HEK293 (cell line): ENCODE results near the gene HEATR5B.

Experiments used
- CTCF ChIA-PET: fragments of 350-600 bp; formaldehyde crosslinking; extraction: SDS; loops from one replicate; lab custom pipeline; 2021; ENCODE audit warnings: antibody characterized with exemption; lab: Yijun Ruan, JAX
- POLR2A ChIA-PET: fragments of 300-600 bp; formaldehyde crosslinking; extraction: SDS; loops from one replicate; lab custom pipeline; 2020; ENCODE audit warnings: antibody characterized with exemption, inconsistent platforms; lab: Yijun Ruan, JAX
- H3K27ac ChIP-seq: fragments of 200-500 bp; sonication (Bioruptor generic); 2 replicates; pipeline ENCODE4 v1.5.1; 2014; ENCODE audit warnings: low read depth, low read length, control low read depth, inconsistent platforms; ENCODE audit errors: extremely low read depth
- H3K36me3 ChIP-seq, 2 experiments: fragments of 200-500 bp in 1 of 2; sonication (Bioruptor generic) in 1 of 2; 1 replicate in 1 of 2; 2 replicates in 1 of 2; pipeline ENCODE4 v1.5.1; 2014 to 2017; ENCODE audit warnings: inconsistent platforms in 2 of 2, low read length in 2 of 2; ENCODE audit not compliant: control insufficient read depth in 2 of 2, insufficient read depth in 1 of 2
- H3K4me1 ChIP-seq: fragments of 200-500 bp; sonication (Bioruptor generic); 2 replicates; pipeline ENCODE4 v1.5.1; 2014; ENCODE audit warnings: mild to moderate bottlenecking, low read length, inconsistent platforms; ENCODE audit not compliant: control insufficient read depth, insufficient read depth
- H3K4me3 ChIP-seq: 2 replicates; pipeline ENCODE4 v1.5.1; 2011; ENCODE audit warnings: low read depth, mild to moderate bottlenecking, control low read depth, low read length, moderate library complexity
- H3K9me3 ChIP-seq: fragments of 200-500 bp; sonication (Bioruptor generic); 2 replicates; pipeline ENCODE4 v1.5.1; 2014; ENCODE audit warnings: low read depth, low read length, inconsistent platforms; ENCODE audit not compliant: control insufficient read depth, insufficient read depth
- ATF2 ChIP-seq: fragments of 450-650 bp; formaldehyde crosslinking; IDR thresholded peaks from 2 replicates; pipeline ENCODE4 v1.5.1; 2016; ENCODE audit warnings: missing biosample characterization, missing genetic modification characterization, low read depth
- BCL11A ChIP-seq: fragments of 450-650 bp; formaldehyde crosslinking; IDR thresholded peaks from 2 replicates; pipeline ENCODE4 v1.5.1; 2016; ENCODE audit warnings: low read depth, missing biosample characterization, missing genetic modification characterization
- BCL11B ChIP-seq: fragments of 450-650 bp; formaldehyde crosslinking; IDR thresholded peaks from 2 replicates; pipeline ENCODE4 v1.5.1; 2016; ENCODE audit warnings: low read depth, missing biosample characterization, missing genetic modification characterization
- HIC1 ChIP-seq: fragments of 450-650 bp; formaldehyde crosslinking; IDR thresholded peaks from 2 replicates; pipeline ENCODE4 v1.5.1; 2016; ENCODE audit warnings: missing biosample characterization, missing genetic modification characterization
- RBAK ChIP-seq: fragments of 450-650 bp; formaldehyde crosslinking; IDR thresholded peaks from 2 replicates; pipeline ENCODE4 v1.5.1; 2016; ENCODE audit warnings: missing biosample characterization, missing genetic modification characterization
- SALL2 ChIP-seq: fragments of 450-650 bp; formaldehyde crosslinking; IDR thresholded peaks from 2 replicates; pipeline ENCODE4 v1.5.0; 2017; ENCODE audit warnings: missing biosample characterization, mild to moderate bottlenecking, missing genetic modification characterization, borderline replicate concordance
- ZFP3 ChIP-seq: fragments of 450-650 bp; formaldehyde crosslinking; IDR thresholded peaks from 2 replicates; pipeline ENCODE4 v1.5.1; 2016; ENCODE audit warnings: low read depth, missing biosample characterization, missing genetic modification characterization
- ZNF2 ChIP-seq: fragments of 450-650 bp; formaldehyde crosslinking; IDR thresholded peaks from 2 replicates; pipeline ENCODE4 v1.5.1; 2016; ENCODE audit warnings: missing biosample characterization, missing genetic modification characterization
- ZNF24 ChIP-seq: fragments of 450-650 bp; formaldehyde crosslinking; IDR thresholded peaks from 2 replicates; pipeline ENCODE4 v1.5.1; 2016; ENCODE audit warnings: missing biosample characterization, missing genetic modification characterization
- ZNF324 ChIP-seq: fragments of 450-650 bp; formaldehyde crosslinking; IDR thresholded peaks from 2 replicates; pipeline ENCODE4 v1.5.1; 2016; ENCODE audit warnings: missing biosample characterization, missing genetic modification characterization
- ZNF366 ChIP-seq: fragments of 450-650 bp; formaldehyde crosslinking; conservative IDR thresholded peaks from 2 replicates; pipeline ENCODE4 v1.5.1; 2016; ENCODE audit warnings: missing biosample characterization, missing genetic modification characterization
- ZNF449 ChIP-seq: fragments of 450-650 bp; formaldehyde crosslinking; IDR thresholded peaks from 2 replicates; pipeline ENCODE4 v1.5.1; 2017; ENCODE audit warnings: missing biosample characterization, mild to moderate bottlenecking, missing genetic modification characterization, moderate library complexity
- ZNF544 ChIP-seq: fragments of 450-650 bp; formaldehyde crosslinking; IDR thresholded peaks from 2 replicates; pipeline ENCODE4 v1.5.0; 2017; ENCODE audit warnings: missing biosample characterization, missing genetic modification characterization
- ZNF549 ChIP-seq: fragments of 450-650 bp; IDR thresholded peaks from 2 replicates; pipeline ENCODE4 v1.5.1; 2018; ENCODE audit warnings: missing biosample characterization, missing genetic modification characterization, mild to moderate bottlenecking, inconsistent platforms, moderate library complexity
- ZNF571 ChIP-seq: fragments of 450-650 bp; formaldehyde crosslinking; IDR thresholded peaks from 2 replicates; pipeline ENCODE4 v1.5.0; 2017; ENCODE audit warnings: missing biosample characterization, missing genetic modification characterization
- ZNF654 ChIP-seq: fragments of 450-650 bp; formaldehyde crosslinking; IDR thresholded peaks from 2 replicates; pipeline ENCODE4 v1.5.1; 2016; ENCODE audit warnings: low read depth, missing biosample characterization, missing genetic modification characterization
- ZNF704 ChIP-seq: fragments of 450-650 bp; formaldehyde crosslinking; IDR thresholded peaks from 2 replicates; pipeline ENCODE4 v1.5.1; 2016; ENCODE audit warnings: missing biosample characterization, missing genetic modification characterization
- ZNF792 ChIP-seq: fragments of 450-650 bp; formaldehyde crosslinking; IDR thresholded peaks from 2 replicates; pipeline ENCODE4 v1.5.1; 2016; ENCODE audit warnings: missing biosample characterization, missing genetic modification characterization
- TF ChIP-seq, protein P1 (sequence below): fragments of 450-650 bp; formaldehyde crosslinking; IDR thresholded peaks from 2 replicates; pipeline ENCODE4 v1.5.1; 2016; ENCODE audit warnings: missing biosample characterization, missing genetic modification characterization, low read depth
- TF ChIP-seq, protein P2 (sequence below): fragments of 450-650 bp; formaldehyde crosslinking; IDR thresholded peaks from 2 replicates; pipeline ENCODE4 v1.5.1; 2016; ENCODE audit warnings: missing biosample characterization, missing genetic modification characterization, borderline replicate concordance

The HEATR5B gene

DNA sequence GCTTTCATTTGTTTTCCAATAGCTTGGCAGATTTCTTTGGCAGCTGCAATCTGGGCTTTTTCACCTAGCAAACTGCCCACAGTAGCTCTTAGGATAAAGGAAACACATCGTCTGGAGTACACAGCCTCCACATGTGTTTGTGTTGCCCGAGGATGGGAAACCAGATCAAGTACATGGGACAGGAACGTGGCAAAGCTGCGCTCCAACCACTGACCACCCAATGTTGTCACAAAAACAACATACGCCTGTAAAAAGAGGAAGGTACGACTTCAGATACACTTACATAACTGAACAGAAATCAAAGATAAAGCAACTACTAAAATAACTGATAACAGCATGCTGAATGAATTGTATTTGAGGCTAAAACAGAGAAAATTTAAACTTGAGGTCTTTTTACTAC, 15.5 kb downstream of the HEATR5B start:
- Histone ChIP-seq H3K4me3 (no peak overlapping the region), H3K27ac (no peak overlapping the region), H3K4me1 (no peaks in the 10 kb centered on the region), H3K9me3 (no peaks in the 10 kb centered on the region), H3K36me3 (peaks cover 47 to 65% of the 10 kb centered on the region in 2 experiments)
- ChIA-PET CTCF (no interaction called here), POLR2A (no interaction called here)
- TF ChIP-seq ZNF792 = no peak
- TF ChIP-seq ZNF654 (tag by site-specific recombination) = no peak
- no peak for TF ChIP-seq ZNF704 (tag by site-specific recombination)
- no peak for TF ChIP-seq ZFP3
- TF ChIP-seq HIC1 (tag by site-specific recombination) = no peak
- no peak for TF ChIP-seq BCL11B
- no peak for TF ChIP-seq BCL11A (tag by site-specific recombination)
- no peak for TF ChIP-seq ZNF549
- TF ChIP-seq ZNF544 (tag by site-specific recombination) = no peak
- TF ChIP-seq RBAK (tag by site-specific recombination) = no peak
- no peak for TF ChIP-seq ZNF571 (tag by site-specific recombination)
- no peak for TF ChIP-seq ZNF24

DNA sequence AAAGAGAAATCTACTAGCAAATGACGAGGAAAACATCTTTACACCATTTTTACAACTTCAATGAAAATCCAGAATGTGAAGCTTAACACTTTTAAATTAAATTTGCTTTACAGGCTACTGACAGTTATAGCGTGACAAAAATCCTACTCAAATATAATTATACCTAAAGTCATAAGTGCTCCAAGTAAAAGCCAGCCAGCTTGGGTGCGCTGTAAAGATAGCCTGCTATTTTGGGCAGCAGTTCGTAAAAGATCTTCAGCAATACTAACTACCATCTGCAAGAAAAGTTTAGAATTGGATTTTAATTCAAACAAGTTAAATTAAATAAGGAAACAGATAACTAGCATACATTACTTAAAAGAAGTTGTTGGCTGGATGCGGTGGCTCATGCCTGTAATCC, 22.4 kb downstream of the HEATR5B start:
- POLR2A ChIA-PET = no interaction called here
- CTCF ChIA-PET = no interaction called here
- no peak for TF ChIP-seq ATF2
- TF ChIP-seq, protein P1, sequence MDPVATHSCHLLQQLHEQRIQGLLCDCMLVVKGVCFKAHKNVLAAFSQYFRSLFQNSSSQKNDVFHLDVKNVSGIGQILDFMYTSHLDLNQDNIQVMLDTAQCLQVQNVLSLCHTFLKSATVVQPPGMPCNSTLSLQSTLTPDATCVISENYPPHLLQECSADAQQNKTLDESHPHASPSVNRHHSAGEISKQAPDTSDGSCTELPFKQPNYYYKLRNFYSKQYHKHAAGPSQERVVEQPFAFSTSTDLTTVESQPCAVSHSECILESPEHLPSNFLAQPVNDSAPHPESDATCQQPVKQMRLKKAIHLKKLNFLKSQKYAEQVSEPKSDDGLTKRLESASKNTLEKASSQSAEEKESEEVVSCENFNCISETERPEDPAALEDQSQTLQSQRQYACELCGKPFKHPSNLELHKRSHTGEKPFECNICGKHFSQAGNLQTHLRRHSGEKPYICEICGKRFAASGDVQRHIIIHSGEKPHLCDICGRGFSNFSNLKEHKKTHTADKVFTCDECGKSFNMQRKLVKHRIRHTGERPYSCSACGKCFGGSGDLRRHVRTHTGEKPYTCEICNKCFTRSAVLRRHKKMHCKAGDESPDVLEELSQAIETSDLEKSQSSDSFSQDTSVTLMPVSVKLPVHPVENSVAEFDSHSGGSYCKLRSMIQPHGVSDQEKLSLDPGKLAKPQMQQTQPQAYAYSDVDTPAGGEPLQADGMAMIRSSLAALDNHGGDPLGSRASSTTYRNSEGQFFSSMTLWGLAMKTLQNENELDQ (tag by site-specific recombination) = no peak
- TF ChIP-seq ZNF366 (tag by site-specific recombination) = no peak

GRCh38 chr2:37061013-37061711, 23.0 kb downstream of the HEATR5B start:
- Histone ChIP-seq H3K27ac (no peak overlapping the region), H3K4me1 (no peaks in the 10 kb centered on the region), H3K4me3 (no peak overlapping the region), H3K36me3 (peaks cover 54 to 69% of the 10 kb centered on the region in 2 experiments), H3K9me3 (no peaks in the 10 kb centered on the region)
- ChIA-PET POLR2A (no interaction called here), CTCF (no interaction called here)
- TF ChIP-seq SALL2 (tag by site-specific recombination) = no peak
- no peak for TF ChIP-seq ZNF324
- no peak for TF ChIP-seq ZNF2 (tag by site-specific recombination)
- TF ChIP-seq, protein P2, sequence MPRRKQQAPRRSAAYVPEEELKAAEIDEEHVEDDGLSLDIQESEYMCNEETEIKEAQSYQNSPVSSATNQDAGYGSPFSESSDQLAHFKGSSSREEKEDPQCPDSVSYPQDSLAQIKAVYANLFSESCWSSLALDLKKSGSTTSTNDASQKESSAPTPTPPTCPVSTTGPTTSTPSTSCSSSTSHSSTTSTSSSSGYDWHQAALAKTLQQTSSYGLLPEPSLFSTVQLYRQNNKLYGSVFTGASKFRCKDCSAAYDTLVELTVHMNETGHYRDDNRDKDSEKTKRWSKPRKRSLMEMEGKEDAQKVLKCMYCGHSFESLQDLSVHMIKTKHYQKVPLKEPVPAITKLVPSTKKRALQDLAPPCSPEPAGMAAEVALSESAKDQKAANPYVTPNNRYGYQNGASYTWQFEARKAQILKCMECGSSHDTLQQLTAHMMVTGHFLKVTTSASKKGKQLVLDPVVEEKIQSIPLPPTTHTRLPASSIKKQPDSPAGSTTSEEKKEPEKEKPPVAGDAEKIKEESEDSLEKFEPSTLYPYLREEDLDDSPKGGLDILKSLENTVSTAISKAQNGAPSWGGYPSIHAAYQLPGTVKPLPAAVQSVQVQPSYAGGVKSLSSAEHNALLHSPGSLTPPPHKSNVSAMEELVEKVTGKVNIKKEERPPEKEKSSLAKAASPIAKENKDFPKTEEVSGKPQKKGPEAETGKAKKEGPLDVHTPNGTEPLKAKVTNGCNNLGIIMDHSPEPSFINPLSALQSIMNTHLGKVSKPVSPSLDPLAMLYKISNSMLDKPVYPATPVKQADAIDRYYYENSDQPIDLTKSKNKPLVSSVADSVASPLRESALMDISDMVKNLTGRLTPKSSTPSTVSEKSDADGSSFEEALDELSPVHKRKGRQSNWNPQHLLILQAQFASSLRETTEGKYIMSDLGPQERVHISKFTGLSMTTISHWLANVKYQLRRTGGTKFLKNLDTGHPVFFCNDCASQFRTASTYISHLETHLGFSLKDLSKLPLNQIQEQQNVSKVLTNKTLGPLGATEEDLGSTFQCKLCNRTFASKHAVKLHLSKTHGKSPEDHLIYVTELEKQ = no peak
- no peak for TF ChIP-seq ZNF449 (tag by site-specific recombination)

More for the DNA sequence above, 22.4 kb downstream of the HEATR5B start:
- Histone ChIP-seq H3K36me3 (peaks cover 52 to 66% of the 10 kb centered on the region in 2 experiments), H3K4me1 (no peaks in the 10 kb centered on the region), H3K27ac (no peak overlapping the region), H3K9me3 (no peaks in the 10 kb centered on the region), H3K4me3 (no peak overlapping the region)
